Measurements from ENCODE around the gene KHDC4. TPM values are rescaled to one million over a fixed set of nuclear protein-coding genes. Genes with fewer than 3 reads are reported as not detected.

KHDC4 gene
- total RNA-seq, 4 donors from 2014 or later = 46.8 to 82.8 (median 67.7) TPM

DNA sequence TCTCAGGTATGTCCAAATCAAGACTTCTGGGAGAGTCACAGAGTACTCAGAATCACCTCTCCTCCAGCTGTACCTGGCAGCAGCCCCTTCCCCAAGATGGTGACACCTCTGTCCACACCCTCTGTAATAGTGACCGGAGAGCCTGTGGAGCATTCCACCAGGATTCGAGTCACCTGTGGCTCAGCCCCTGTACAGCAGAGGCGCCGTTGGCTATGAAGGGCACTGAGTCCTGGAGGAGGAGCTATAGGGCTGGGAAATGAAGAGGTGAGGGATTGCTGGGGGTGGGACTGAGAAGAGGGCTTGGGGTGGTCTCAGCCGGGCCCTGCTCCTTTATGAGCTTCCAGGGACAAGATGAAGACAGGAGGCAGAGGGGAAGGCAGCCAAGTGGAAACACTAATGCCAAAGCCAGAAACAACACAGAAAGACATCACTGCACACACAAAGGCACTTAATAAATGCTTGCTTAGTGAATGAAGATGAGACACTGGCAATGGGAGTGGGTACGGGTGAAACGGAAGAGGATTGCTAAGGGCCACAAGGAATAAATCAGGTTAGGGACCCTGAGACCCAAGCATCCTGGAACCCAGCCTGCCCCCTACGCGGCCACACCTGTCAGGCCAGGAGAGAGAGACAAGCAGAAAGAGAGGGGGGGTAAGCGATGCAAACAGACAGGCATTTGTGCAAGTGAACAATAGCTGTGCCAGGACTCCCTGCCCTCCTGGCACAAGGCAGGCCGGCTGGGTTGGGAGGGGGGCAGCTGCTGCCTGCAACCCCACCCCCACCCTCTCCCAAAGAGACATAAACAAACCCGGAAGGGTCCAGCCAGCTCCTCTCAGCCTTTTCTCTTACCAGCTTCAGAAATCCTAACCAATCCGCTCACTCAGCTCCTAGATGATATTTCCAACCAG lies 40.2 kb upstream of the KHDC4 start:
- Histone ChIP-seq H3K27ac (peak overlapping the region; percentile 2 to 97 (median 92)), H3K27me3 (no peaks in the 10 kb centered on the region), H3K9me3 (no peaks in the 10 kb centered on the region), H3K4me3 (peak overlapping the region in 3 of 4 donors; percentile 21 to 80 (median 70)), H3K36me3 (peaks cover 0 to 4% (median 0%) of the 10 kb centered on the region in 3 donors), H3K4me1 (peaks cover 0 to 89% (median 71%) of the 10 kb centered on the region in 4 donors)
- no peak for DNase-seq (ENCODE audit: low spot score in 2 of 2)
- no peak for TF ChIP-seq EP300 (IDR thresholded peaks at IDR 0.05)
- TF ChIP-seq POLR2A (IDR thresholded peaks at IDR 0.05) = no peak
- TF ChIP-seq, protein P1, sequence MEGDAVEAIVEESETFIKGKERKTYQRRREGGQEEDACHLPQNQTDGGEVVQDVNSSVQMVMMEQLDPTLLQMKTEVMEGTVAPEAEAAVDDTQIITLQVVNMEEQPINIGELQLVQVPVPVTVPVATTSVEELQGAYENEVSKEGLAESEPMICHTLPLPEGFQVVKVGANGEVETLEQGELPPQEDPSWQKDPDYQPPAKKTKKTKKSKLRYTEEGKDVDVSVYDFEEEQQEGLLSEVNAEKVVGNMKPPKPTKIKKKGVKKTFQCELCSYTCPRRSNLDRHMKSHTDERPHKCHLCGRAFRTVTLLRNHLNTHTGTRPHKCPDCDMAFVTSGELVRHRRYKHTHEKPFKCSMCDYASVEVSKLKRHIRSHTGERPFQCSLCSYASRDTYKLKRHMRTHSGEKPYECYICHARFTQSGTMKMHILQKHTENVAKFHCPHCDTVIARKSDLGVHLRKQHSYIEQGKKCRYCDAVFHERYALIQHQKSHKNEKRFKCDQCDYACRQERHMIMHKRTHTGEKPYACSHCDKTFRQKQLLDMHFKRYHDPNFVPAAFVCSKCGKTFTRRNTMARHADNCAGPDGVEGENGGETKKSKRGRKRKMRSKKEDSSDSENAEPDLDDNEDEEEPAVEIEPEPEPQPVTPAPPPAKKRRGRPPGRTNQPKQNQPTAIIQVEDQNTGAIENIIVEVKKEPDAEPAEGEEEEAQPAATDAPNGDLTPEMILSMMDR (IDR thresholded peaks at IDR 0.05) = no peak
- WGBS, 2 donors = 30 to 38% methylated on average over 13 of the region's 13 CpGs

DNA sequence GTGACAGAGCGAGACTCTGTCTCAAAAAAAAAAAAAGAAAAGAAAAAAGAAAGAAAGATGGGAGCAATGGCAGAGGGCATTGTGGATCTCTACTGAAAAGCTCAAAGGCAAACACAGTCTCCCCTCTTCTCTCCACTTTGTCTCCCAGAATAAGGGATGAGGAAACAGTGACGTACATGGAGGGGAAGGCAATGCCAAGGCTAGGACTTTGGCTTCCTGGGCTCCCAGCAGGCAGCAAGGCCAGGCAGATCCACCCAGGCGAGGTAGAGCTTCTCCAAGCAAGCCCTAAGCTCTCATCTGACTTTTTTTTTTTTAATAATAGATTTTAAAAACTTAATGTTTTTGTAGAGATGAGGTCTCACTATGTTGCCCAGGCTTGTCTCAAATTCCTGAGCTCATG lies 39.5 kb upstream of the KHDC4 start:
- Histone ChIP-seq H3K36me3 (peaks cover 0 to 11% (median 0%) of the 10 kb centered on the region in 3 donors), H3K9me3 (no peaks in the 10 kb centered on the region), H3K27me3 (no peaks in the 10 kb centered on the region), H3K27ac (peak overlapping the region; percentile 2 to 97 (median 92)), H3K4me1 (peaks cover 0 to 89% (median 71%) of the 10 kb centered on the region in 4 donors), H3K4me3 (no peak overlapping the region)
- TF ChIP-seq, protein P1 (IDR thresholded peaks at IDR 0.05) = no peak
- TF ChIP-seq POLR2A (IDR thresholded peaks at IDR 0.05) = no peak
- no peak for TF ChIP-seq EP300 (IDR thresholded peaks at IDR 0.05)
- no peak for DNase-seq (ENCODE audit: low spot score in 2 of 2)
- 57 to 61% methylated on average over 3 of the region's 3 CpGs for WGBS, 2 donors

DNA sequence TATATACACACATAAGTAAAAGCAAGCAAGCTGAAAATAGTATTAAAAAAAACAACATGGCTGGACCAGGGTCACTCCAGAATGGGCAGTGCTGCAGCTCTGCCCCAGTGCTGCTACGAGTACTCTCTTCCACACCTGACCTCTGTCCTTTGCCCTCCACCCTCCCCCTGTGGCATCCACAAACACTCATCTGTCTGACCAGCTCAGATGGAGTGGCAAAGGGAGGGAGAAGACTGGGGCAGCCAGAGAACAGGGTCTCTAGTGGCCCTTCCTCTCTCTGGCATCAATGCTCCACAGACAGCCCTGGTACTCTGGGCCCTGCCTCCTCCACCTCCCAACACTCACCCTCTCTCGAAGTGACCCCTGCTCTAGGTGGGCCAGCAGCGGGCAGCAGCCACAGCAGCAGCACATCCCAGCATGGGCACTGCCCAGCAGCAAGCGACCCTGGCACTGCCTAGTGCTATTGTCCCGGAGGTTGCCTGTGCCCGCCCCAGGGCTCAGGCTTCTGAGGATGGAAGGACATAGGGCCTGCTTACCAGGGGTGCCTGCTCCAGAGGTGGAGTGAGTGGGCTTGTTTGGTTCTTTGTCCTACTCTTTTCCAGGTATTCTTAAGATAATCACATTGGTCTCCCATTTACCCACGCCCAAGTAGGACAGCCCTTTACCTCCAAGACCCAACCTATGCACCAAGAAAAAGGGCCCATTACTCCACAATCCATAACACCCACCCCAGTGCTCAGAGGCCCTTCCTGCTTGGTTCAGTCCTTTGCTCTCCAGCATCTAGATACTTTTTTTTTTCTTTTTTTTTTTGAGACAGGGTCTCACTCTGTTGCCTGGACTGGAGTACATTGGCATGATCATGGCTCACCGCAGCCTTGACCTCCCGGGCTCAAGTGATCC lies 37.9 kb upstream of the KHDC4 start:
- no peaks in the 10 kb centered on the region for H3K27me3 ChIP-seq
- H3K36me3 ChIP-seq = peaks cover 0 to 16% (median 0%) of the 10 kb centered on the region in 3 donors
- H3K4me1 ChIP-seq = peaks cover 0 to 100% (median 86%) of the 10 kb centered on the region in 4 donors
- H3K9me3 ChIP-seq = no peaks in the 10 kb centered on the region
- TF ChIP-seq POLR2A (IDR thresholded peaks at IDR 0.05) (no peak), EP300 (IDR thresholded peaks at IDR 0.05) (no peak)
- TF ChIP-seq, protein P1 (IDR thresholded peaks at IDR 0.05) = no peak
- H3K4me3 ChIP-seq = no peak overlapping the region
- 55 to 65% methylated on average over 9 of the region's 9 CpGs for WGBS, 2 donors
- peak overlapping the region in 2 of 4 donors; percentile 61 to 87 for H3K27ac ChIP-seq
- no peak for DNase-seq (ENCODE audit: low spot score in 2 of 2)

DNA sequence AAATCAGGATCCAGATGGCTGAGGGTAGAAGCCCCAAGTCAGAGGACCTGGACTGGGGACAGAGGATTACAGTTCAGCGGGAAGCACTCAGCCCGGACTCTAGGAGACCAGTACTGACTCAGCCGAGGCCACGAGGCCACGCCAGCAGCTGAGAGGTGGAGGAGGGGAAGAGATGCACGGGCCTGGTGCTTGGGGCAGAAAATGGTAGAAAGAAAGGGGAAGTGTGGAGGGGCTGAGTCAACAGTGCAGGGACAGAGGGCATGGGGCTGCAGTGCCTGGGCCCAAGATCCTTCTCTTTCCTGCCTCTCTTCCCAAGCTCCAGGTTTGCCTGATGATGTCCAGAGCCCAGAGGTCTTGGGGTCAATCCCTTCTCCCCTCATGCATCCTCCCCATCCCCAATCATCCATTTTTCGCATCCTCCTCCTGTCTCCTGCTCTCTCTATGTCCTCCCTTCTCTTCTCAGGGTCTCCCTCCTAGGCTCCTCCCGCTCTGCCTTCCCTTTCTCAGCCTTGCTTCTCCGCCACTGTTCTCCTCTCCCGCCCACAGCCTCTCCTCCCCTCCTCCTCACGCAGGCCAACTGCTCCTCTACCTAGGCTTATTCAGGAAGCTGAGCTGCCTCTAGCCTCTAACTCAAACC lies 36.4 kb upstream of the KHDC4 start:
- 14 to 16% methylated on average over 11 of the region's 11 CpGs for WGBS, 2 donors
- no peak overlapping the region for H3K4me3 ChIP-seq
- peaks cover 0 to 93% (median 84%) of the 10 kb centered on the region in 4 donors for H3K4me1 ChIP-seq
- DNase-seq (ENCODE audit: low spot score in 2 of 2) = peak; percentile 45 to 66
- H3K27me3 ChIP-seq = no peaks in the 10 kb centered on the region
- TF ChIP-seq, protein P1 (IDR thresholded peaks at IDR 0.05) = no peak
- peak in 1 of 2 donors; percentile 65 for TF ChIP-seq EP300 (IDR thresholded peaks at IDR 0.05)
- peaks cover 0 to 31% (median 15%) of the 10 kb centered on the region in 3 donors for H3K36me3 ChIP-seq
- no peaks in the 10 kb centered on the region for H3K9me3 ChIP-seq
- peak overlapping the region in 3 of 4 donors; percentile 51 to 87 (median 86) for H3K27ac ChIP-seq

Data from tibial nerve (tissue), 4 donors.